K562 (cell line): ENCODE results near the gene NSMF. TPM values are rescaled to one million over a fixed set of nuclear protein-coding genes. Genes with fewer than 3 reads are reported as not detected.

Experiments
- BHLHE40 ChIP-seq: IDR thresholded peaks from 2 replicates; pipeline ENCODE4 v1.6.1; 2011; ENCODE audit warnings: low read length, improper control_type of control experiment
- ESRRA ChIP-seq: fragments of 450-650 bp; IDR thresholded peaks from 2 replicates; pipeline ENCODE4 v1.6.1; 2014; ENCODE audit warnings: low read depth, mild to moderate bottlenecking, moderate library complexity, borderline replicate concordance
- FIP1L1 ChIP-seq: fragments of 200-400 bp; formaldehyde crosslinking; IDR thresholded peaks from 2 replicates; pipeline ENCODE4 v1.6.1; 2018; ENCODE audit warnings: mild to moderate bottlenecking, low read depth, low read length; ENCODE audit not compliant: poor library complexity, severe bottlenecking
- FOSL1 ChIP-seq: fragments of 200-800 bp; sonication (Bioruptor generic); conservative IDR thresholded peaks from 2 replicates; pipeline ENCODE4 v1.6.1; 2016; ENCODE audit warnings: missing genetic modification characterization, missing compliant biosample characterization
- HDAC8 ChIP-seq: fragments of 450-650 bp; IDR thresholded peaks from 2 replicates; pipeline ENCODE4 v1.6.1; 2016; ENCODE audit warnings: mild to moderate bottlenecking, missing genetic modification characterization, moderate library complexity, missing compliant biosample characterization
- KAT7 ChIP-seq: sonication (generic); formaldehyde crosslinking; IDR thresholded peaks from 2 replicates; pipeline ENCODE4 v1.8.0; 2022; ENCODE audit warnings: missing genetic modification reagents, mild to moderate bottlenecking, borderline replicate concordance
- MAX ChIP-seq: sonication (generic); formaldehyde crosslinking; IDR thresholded peaks from 2 replicates; pipeline ENCODE4 v1.9.0; 2022; ENCODE audit warnings: mild to moderate bottlenecking, missing genetic modification reagents
- MYC ChIP-seq, 2 experiments: fragments of 250-450 bp in 1 of 2; sonication (Bioruptor Pico) in 1 of 2; IDR thresholded peaks; 2 replicates each; pipeline versions ENCODE4 v1.5.1 to v1.6.1; 2012 to 2021; ENCODE audit warnings: low read depth in 2 of 2, borderline replicate concordance in 1 of 2, improper control_type of control experiment in 1 of 2, low read length in 1 of 2, mild to moderate bottlenecking in 1 of 2, moderate library complexity in 1 of 2
- NFIC ChIP-seq: fragments of 450-650 bp; IDR thresholded peaks from 2 replicates; pipeline ENCODE4 v1.6.1; 2017; ENCODE audit warnings: mild to moderate bottlenecking, inconsistent platforms
- NRF1 ChIP-seq, 2 experiments: fragments of 450-650 bp; IDR thresholded peaks in 1 of 2; conservative IDR thresholded peaks in 1 of 2; 2 replicates each; pipeline ENCODE4 v1.6.1; 2014; ENCODE audit warnings: mild to moderate bottlenecking in 2 of 2
- RBFOX2 ChIP-seq: fragments of 200-400 bp; formaldehyde crosslinking; IDR thresholded peaks from 2 replicates; pipeline ENCODE4 v1.6.1; 2017; ENCODE audit warnings: low read depth, mild to moderate bottlenecking, low read length, moderate library complexity
- SUPT5H ChIP-seq: fragments of 450-650 bp; IDR thresholded peaks from 2 replicates; pipeline ENCODE4 v1.6.1; 2016
- ZBTB33 ChIP-seq: sonication (generic); formaldehyde crosslinking; IDR thresholded peaks from 2 replicates; pipeline ENCODE4 v1.8.1; 2023; ENCODE audit warnings: mild to moderate bottlenecking, missing genetic modification reagents
- ZC3H11A ChIP-seq: IDR thresholded peaks from 2 replicates; pipeline ENCODE4 v1.6.1; 2012; ENCODE audit warnings: low read depth, low read length, improper control_type of control experiment
- ZNF668 ChIP-seq: fragments of 250-450 bp; sonication (Bioruptor Pico); IDR thresholded peaks from 2 replicates; pipeline ENCODE4 v1.8.0; 2022; ENCODE audit warnings: mild to moderate bottlenecking, inconsistent platforms
- polyA plus RNA-seq, 8 experiments: library from polyadenylated mRNA; depleted of rRNA in 4 of 8; stranded (reverse) in 5 of 8; unstranded in 3 of 8; fragments of >200 nt; fragmentation: Nextera tagmentation in 2 of 8; fragmentation: Illumina TruSeq in 1 of 8; extraction: Ambion mirVana in 2 of 8; extraction: Trizol in 1 of 8; gene quantifications; 2 replicates each; pipeline versions ENCODE4 v1.2.1 to v1.2.3, GENCODE V29; 2011 to 2014; ENCODE audit warnings: inconsistent platforms in 1 of 8, missing spikeins in 1 of 8
- total RNA-seq, 7 experiments: library from RNA; depleted of rRNA in 6 of 7; stranded (reverse); fragments of >200 nt in 6 of 7; fragmentation: Illumina TruSeq in 2 of 7; extraction: Trizol in 2 of 7; gene quantifications; 2 replicates each; pipeline versions ENCODE4 v1.2.1 to v1.2.3, GENCODE V29; 2011 to 2021; ENCODE audit warnings: low replicate concordance in 1 of 7
- TF ChIP-seq, protein P1 (sequence below): sonication (generic); formaldehyde crosslinking; IDR thresholded peaks from 2 replicates; pipeline ENCODE4 v1.8.0; 2022; ENCODE audit warnings: mild to moderate bottlenecking, missing genetic modification reagents
- TF ChIP-seq, protein P2 (sequence below): sonication (generic); formaldehyde crosslinking; IDR thresholded peaks from 2 replicates; pipeline ENCODE4 v1.9.0; 2022; ENCODE audit warnings: mild to moderate bottlenecking, missing genetic modification reagents

NSMF gene
- total and polyA plus RNA-seq, 9 of the 15 experiments (the other 6 are each of a cell fraction or from before 2014, with no cell fraction given) = 0.20 to 82.7 (median 29.3) TPM

GRCh38 chr9:137454597-137455358 lies 4.4 kb downstream of the NSMF start (continued):
- TF ChIP-seq MYC (IDR thresholded peaks at IDR 0.05; ENCODE audit: low read depth, low read length) (0 out of 2 replicates have a peak, but pooled peaks have one; percentile 33), MYC (CRISPR knock-in tag; IDR thresholded peaks at IDR 0.05; ENCODE audit: borderline replicate concordance, low read depth) (no peak), HDAC8 (tag) (no peak), NRF1 (conservative IDR thresholded peaks at IDR 0.05 in 1 of 2, IDR thresholded peaks at IDR 0.05 in 1 of 2) (peak in 1 of 2 experiments; percentile 44; a peak in 1 of 4 replicates), BHLHE40 (peak; percentile 52), RBFOX2 (peak; percentile 48), FIP1L1 (peak; percentile 59), ZBTB33 (CRISPR knock-in tag) (peak; percentile 79), FOSL1 (tag) (no peak), NFIC (peak; percentile 59), ZC3H11A (no peak), MAX (CRISPR knock-in tag) (peak; percentile 73), ESRRA (no peak), KAT7 (0 out of 2 replicates have a peak, but pooled peaks have one; percentile 57), SUPT5H (peak; percentile 45), ZNF668 (CRISPR knock-in tag) (no peak)
- TF ChIP-seq, protein P1, sequence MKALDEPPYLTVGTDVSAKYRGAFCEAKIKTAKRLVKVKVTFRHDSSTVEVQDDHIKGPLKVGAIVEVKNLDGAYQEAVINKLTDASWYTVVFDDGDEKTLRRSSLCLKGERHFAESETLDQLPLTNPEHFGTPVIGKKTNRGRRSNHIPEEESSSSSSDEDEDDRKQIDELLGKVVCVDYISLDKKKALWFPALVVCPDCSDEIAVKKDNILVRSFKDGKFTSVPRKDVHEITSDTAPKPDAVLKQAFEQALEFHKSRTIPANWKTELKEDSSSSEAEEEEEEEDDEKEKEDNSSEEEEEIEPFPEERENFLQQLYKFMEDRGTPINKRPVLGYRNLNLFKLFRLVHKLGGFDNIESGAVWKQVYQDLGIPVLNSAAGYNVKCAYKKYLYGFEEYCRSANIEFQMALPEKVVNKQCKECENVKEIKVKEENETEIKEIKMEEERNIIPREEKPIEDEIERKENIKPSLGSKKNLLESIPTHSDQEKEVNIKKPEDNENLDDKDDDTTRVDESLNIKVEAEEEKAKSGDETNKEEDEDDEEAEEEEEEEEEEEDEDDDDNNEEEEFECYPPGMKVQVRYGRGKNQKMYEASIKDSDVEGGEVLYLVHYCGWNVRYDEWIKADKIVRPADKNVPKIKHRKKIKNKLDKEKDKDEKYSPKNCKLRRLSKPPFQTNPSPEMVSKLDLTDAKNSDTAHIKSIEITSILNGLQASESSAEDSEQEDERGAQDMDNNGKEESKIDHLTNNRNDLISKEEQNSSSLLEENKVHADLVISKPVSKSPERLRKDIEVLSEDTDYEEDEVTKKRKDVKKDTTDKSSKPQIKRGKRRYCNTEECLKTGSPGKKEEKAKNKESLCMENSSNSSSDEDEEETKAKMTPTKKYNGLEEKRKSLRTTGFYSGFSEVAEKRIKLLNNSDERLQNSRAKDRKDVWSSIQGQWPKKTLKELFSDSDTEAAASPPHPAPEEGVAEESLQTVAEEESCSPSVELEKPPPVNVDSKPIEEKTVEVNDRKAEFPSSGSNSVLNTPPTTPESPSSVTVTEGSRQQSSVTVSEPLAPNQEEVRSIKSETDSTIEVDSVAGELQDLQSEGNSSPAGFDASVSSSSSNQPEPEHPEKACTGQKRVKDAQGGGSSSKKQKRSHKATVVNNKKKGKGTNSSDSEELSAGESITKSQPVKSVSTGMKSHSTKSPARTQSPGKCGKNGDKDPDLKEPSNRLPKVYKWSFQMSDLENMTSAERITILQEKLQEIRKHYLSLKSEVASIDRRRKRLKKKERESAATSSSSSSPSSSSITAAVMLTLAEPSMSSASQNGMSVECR (CRISPR knock-in tag) = peak; percentile 50; the same call in 1 of the 2 replicates
- TF ChIP-seq, protein P2, sequence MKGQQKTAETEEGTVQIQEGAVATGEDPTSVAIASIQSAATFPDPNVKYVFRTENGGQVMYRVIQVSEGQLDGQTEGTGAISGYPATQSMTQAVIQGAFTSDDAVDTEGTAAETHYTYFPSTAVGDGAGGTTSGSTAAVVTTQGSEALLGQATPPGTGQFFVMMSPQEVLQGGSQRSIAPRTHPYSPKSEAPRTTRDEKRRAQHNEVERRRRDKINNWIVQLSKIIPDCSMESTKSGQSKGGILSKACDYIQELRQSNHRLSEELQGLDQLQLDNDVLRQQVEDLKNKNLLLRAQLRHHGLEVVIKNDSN (CRISPR knock-in tag) = peak; percentile 65; the same call in 1 of the 2 replicates
